Chondrocyte (in vitro differentiated cells): ENCODE data around the gene ABCG4. TPM values are rescaled to one million over a fixed set of nuclear protein-coding genes. Genes with fewer than 3 reads are reported as not detected.

Source experiments
- DNase-seq: peaks from one replicate; pipeline ENCODE4 v3.0.0; 2021; ENCODE audit warnings: mixed read lengths, low spot score
- H3K27ac Mint-ChIP-seq: one replicate; pipeline ENCODE4 v1.8.0; 2021; ENCODE audit warnings: mild to moderate bottlenecking, moderate library complexity, mixed read lengths; ENCODE audit not compliant: unreplicated experiment
- H3K27me3 Mint-ChIP-seq: 2 replicates; pipeline ENCODE4 v1.8.0; 2021; ENCODE audit warnings: low read depth, mixed read lengths
- H3K36me3 Mint-ChIP-seq: 2 replicates; pipeline ENCODE4 v1.8.0; 2021; ENCODE audit warnings: low read depth, mixed read lengths
- H3K4me1 Mint-ChIP-seq: 2 replicates; pipeline ENCODE4 v1.8.0; 2021; ENCODE audit warnings: low read depth, mild to moderate bottlenecking, mixed read lengths
- H3K4me3 Mint-ChIP-seq: one replicate; pipeline ENCODE4 v1.8.0; 2021; ENCODE audit warnings: mild to moderate bottlenecking, moderate library complexity, mixed read lengths; ENCODE audit not compliant: unreplicated experiment
- H3K9me3 Mint-ChIP-seq: 2 replicates; pipeline ENCODE4 v1.8.0; 2021; ENCODE audit warnings: low read depth, mixed read lengths
- total RNA-seq: library from RNA; stranded (reverse); gene quantifications from 3 replicates; pipeline ENCODE4 v1.2.1, GENCODE V29; 2021
- TF ChIP-seq, protein P1 (sequence below): fragments of 200-600 bp; sonication (generic); IDR thresholded peaks from 2 replicates; pipeline ENCODE4 v1.5.0; 2021; ENCODE audit warnings: antibody characterized with exemption, mild to moderate bottlenecking, moderate library complexity

ABCG4 gene
- total RNA-seq, 1 donor from 2014 or later = 2.0 TPM

DNA sequence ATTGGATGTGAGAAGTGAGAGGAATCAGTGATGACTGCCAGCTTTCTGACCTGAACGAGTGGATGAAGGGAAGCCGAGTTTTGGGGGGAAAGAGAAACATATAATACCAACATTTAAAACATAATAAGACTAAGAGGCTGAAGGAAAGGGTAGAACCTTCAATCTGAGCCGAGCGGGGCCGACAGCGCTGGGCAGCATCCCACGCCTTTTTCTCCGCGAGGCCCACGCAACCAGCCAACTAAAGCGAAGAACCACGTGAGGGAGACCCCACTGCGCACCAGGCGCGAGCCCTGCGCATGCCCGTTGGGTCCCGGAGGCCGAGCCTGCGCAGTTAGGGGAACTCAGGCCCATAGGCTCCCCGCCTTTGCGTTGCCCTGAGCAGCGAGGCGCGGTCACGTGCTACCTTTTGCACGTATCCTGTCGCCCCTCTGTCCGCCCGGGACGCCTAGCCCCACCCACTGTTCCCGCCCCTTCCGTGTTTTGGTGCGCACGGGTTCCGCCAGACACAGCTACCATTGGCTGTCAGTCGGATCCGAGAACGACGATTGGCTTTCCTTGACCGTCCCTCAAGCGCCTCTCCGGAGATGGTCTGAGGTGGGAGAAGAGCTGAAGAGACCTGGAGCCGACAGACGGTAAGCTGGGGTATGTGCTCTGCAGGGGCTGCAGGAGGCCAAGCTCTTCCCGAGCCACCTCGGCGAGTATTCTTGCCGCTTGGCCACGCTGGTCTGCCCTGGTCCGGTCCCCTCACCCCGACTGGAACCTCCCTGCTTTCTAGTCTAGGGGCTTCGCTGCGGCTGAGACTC lies 27.6 kb upstream of the ABCG4 start, which contains the start of gene HINFP:
Gene HINFP (plus strand): TSS at position 573 of the 803 bp plus-strand sequence. CDS start 5,365 bp downstream, outside the sequence.
- H3K4me3 Mint-ChIP-seq = peak within 1 kb of the TSS; percentile 90
- peaks cover 28% of the 10 kb centered on the region for H3K4me1 Mint-ChIP-seq
- TF ChIP-seq, protein P1, sequence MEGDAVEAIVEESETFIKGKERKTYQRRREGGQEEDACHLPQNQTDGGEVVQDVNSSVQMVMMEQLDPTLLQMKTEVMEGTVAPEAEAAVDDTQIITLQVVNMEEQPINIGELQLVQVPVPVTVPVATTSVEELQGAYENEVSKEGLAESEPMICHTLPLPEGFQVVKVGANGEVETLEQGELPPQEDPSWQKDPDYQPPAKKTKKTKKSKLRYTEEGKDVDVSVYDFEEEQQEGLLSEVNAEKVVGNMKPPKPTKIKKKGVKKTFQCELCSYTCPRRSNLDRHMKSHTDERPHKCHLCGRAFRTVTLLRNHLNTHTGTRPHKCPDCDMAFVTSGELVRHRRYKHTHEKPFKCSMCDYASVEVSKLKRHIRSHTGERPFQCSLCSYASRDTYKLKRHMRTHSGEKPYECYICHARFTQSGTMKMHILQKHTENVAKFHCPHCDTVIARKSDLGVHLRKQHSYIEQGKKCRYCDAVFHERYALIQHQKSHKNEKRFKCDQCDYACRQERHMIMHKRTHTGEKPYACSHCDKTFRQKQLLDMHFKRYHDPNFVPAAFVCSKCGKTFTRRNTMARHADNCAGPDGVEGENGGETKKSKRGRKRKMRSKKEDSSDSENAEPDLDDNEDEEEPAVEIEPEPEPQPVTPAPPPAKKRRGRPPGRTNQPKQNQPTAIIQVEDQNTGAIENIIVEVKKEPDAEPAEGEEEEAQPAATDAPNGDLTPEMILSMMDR = no peak
- H3K27ac Mint-ChIP-seq = peak within 1 kb of the TSS; percentile 89
- no peaks in the 10 kb centered on the region for H3K9me3 Mint-ChIP-seq
- peak; percentile 100 for DNase-seq
- peaks cover 4% of the 10 kb centered on the region for H3K36me3 Mint-ChIP-seq
- no peaks in the 10 kb centered on the region for H3K27me3 Mint-ChIP-seq

DNA sequence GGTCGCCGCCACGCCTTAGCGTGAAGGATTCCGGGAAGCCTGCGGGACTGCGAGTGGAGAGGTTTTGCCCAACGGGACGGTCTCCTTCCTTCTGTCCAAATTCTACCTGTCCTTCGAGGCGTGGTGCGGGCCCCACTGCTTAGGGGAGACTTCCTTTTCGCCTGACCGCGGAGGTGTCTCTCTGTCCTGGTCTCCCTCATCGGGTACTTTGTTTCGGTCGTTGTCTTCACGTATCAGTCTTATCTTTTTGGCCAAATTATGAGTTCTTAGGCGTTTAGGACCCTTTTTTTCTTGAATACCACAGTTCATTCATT lies 27.1 kb upstream of the ABCG4 start:
- Mint-ChIP-seq H3K36me3 (peaks cover 3% of the 10 kb centered on the region), H3K4me1 (peaks cover 28% of the 10 kb centered on the region), H3K9me3 (no peaks in the 10 kb centered on the region), H3K27ac (peak overlapping the region; percentile 86), H3K4me3 (peak overlapping the region; percentile 90), H3K27me3 (no peaks in the 10 kb centered on the region)
- TF ChIP-seq, protein P1 = no peak
- DNase-seq = no peak

DNA sequence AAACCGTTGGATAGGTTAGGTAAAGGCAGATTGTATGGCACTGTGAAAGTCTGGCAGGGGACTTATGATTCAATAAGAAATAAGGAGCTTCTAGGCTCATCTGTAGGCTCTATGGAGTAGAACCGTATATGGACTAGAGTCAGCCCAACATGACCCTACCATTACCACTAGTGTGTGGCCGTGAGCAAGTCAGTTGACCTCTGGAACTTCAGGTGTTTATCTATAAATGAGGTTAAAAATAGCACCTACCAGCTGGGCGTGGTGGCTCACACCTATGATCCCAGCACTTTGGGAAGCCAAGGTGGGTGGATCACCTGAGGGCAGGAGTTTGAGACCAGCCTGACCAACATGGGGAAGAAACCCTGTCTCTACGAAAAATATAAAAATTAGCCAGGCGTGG lies 23.0 kb upstream of the ABCG4 start:
- Mint-ChIP-seq H3K4me3 (no peak overlapping the region), H3K27ac (no peak overlapping the region), H3K36me3 (peaks cover 12% of the 10 kb centered on the region), H3K9me3 (no peaks in the 10 kb centered on the region), H3K4me1 (peaks cover 22% of the 10 kb centered on the region), H3K27me3 (no peaks in the 10 kb centered on the region)
- TF ChIP-seq, protein P1 = no peak
- no peak for DNase-seq

DNA sequence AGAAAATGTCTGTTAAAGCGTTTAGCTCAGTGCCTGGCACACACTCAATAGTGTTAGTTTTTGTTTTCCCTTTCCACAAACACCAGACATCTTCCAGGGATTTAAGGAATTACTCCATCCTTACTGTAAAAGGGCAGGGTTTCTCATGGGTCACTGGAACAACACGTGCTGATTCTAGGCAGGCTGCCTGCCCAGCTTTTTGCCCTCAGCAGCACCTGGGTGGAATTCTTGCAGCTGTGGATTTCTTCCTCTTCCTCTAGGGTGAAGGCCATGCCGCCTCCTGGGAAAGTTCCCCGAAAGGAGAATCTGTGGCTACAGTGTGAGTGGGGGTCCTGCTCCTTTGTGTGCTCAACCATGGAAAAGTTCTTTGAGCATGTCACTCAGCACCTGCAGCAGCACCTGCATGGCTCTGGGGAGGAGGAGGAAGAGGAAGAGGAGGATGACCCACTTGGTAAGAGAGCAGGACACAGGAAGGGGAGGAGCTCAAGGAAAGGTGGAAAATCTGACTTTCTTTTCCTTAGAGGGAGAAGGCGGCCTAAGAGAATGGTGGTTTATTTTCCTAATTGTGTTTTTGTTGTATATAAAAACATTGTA lies 22.1 kb upstream of the ABCG4 start:
- Mint-ChIP-seq H3K4me1 (peaks cover 19% of the 10 kb centered on the region), H3K36me3 (peaks cover 20% of the 10 kb centered on the region), H3K4me3 (no peak overlapping the region), H3K27me3 (no peaks in the 10 kb centered on the region), H3K9me3 (no peaks in the 10 kb centered on the region), H3K27ac (no peak overlapping the region)
- DNase-seq = no peak
- TF ChIP-seq, protein P1 = no peak

DNA sequence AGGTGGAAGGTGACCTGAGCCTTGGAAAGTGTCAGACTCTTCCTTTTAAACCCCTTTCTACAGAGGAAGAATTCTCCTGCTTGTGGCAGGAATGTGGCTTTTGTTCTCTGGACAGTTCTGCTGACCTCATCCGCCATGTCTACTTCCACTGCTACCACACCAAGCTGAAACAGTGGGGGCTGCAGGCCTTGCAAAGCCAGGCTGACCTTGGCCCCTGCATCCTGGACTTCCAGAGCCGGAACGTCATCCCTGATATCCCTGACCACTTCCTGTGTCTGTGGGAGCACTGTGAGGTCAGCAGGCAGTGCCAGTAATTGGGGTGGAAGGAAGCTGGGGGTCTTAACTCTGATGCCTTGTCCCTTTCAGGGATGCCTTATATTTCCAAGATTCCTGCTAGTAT lies 18.2 kb upstream of the ABCG4 start:
- Mint-ChIP-seq H3K4me3 (no peak overlapping the region), H3K36me3 (peaks cover 37% of the 10 kb centered on the region), H3K27ac (no peak overlapping the region), H3K4me1 (no peaks in the 10 kb centered on the region), H3K27me3 (no peaks in the 10 kb centered on the region), H3K9me3 (no peaks in the 10 kb centered on the region)
- DNase-seq = no peak
- TF ChIP-seq, protein P1 = no peak
